Heart left ventricle (tissue), 13 donors: Measurements from ENCODE around the gene TRNP1.

Experiments used
- POLR2A ChIP-seq, 2 donors: fragments of 450-650 bp; IDR thresholded peaks; one replicate each; pipeline ENCODE4 v1.6.1; 2017; ENCODE audit warnings: antibody characterized with exemption in 2 of 2, mild to moderate bottlenecking in 2 of 2, moderate library complexity in 2 of 2
- TF ChIP-seq, protein P1 (sequence below), 12 donors: fragments of 200-600 bp; sonication (generic) in 4 of 12; IDR thresholded peaks; one replicate each; pipeline versions ENCODE4 v1.5.0 to v1.8.0; 2018 to 2022; ENCODE audit warnings: antibody characterized with exemption in 12 of 12, mild to moderate bottlenecking in 5 of 12
- donor health status: ischemic (EF 13 %, LVEDD 7.1; RV severe dilation, severe dysfunction).
- donor health status: DM: no; HTN: yes; CAD: no.
- donor health status: DM: no; HTN: no; CAD: no.
- donor health status: ischemic (EF 25% LVEDD 6.9; RV normal size, moderate dysfunction).
- donor health status: ischemic (EF 25% LVEDD 5.7; RV mildly dilated, moderate dysfunction).
- donor health status: ischemic (EF 35%, LVEDD 5.7; RV mildly dilated, moderate dysfunction).
- donor health status: nonischemic (EF 11% LVEDD 7.7; RV severe dilation, severe dysfunction).
- donor health status: DM: yes; HTN: yes; CAD: no.
- donor health status: PGD.
- donor health status: ischemic (EF 29% LVEDD 5.4; RV normal size, mild dysfunction).
- donor health status: nonischemic (EF 23%, LVEDD 6.1; RV moderate dilation, normal function).

DNA sequence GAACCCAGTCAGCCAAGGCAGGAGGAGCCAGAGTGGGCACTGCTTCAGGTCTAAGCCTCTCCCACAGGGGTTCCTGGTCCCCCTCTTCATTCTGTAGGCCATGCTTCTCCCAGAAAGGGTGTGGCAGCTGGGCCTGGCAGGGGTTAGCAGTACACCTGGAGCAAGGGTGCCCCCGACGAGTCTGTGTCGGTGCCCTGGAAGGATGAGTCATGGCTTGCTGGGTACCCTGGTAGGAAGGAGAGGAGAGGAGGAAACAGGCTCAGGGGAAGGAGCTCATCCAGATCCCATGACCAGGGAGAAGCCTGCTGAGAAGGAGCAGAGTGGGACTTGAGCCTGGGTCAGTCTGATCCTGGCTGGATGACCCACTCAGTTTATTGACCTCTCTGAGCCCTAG is 43.6 kb upstream of the TRNP1 start:
- TF ChIP-seq, protein P1, sequence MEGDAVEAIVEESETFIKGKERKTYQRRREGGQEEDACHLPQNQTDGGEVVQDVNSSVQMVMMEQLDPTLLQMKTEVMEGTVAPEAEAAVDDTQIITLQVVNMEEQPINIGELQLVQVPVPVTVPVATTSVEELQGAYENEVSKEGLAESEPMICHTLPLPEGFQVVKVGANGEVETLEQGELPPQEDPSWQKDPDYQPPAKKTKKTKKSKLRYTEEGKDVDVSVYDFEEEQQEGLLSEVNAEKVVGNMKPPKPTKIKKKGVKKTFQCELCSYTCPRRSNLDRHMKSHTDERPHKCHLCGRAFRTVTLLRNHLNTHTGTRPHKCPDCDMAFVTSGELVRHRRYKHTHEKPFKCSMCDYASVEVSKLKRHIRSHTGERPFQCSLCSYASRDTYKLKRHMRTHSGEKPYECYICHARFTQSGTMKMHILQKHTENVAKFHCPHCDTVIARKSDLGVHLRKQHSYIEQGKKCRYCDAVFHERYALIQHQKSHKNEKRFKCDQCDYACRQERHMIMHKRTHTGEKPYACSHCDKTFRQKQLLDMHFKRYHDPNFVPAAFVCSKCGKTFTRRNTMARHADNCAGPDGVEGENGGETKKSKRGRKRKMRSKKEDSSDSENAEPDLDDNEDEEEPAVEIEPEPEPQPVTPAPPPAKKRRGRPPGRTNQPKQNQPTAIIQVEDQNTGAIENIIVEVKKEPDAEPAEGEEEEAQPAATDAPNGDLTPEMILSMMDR (IDR thresholded peaks at IDR 0.05): no peak
- TF ChIP-seq POLR2A (IDR thresholded peaks at IDR 0.05): no peak
